OCI-LY3 (cell line): Measurements from ENCODE around the gene CATSPERE.

Experiments
- CTCF ChIP-seq: fragments of 200-600, 300-600 bp; sonication (generic); IDR thresholded peaks from 2 replicates; pipeline ENCODE4 v1.5.1; 2014; ENCODE audit warnings: antibody characterized with exemption, low read length, low read depth
- EZH2phosphoT487 ChIP-seq: fragments of 200-600 bp; shearing (Covaris generic); IDR thresholded peaks from 2 replicates; pipeline ENCODE4 v1.6.1; 2018; ENCODE audit warnings: antibody characterized with exemption, mixed run types, low read depth

- TF ChIP-seq CTCF (no peak), EZH2phosphoT487 (no peak)
Measured at GRCh38 chr1:244576259-244576892, 115.3 kb downstream of the CATSPERE start.
